HG03354 (cell line): ENCODE data around the gene CRBN.
A peak's percentile ranks its signal among the peaks of the same experiment; 100 is the strongest.

Source experiments
- ATAC-seq: cut with Tn5 transposase; IDR thresholded peaks from one replicate; pipeline ENCODE4 v1.9.1; 2021; ENCODE audit warnings: mild to moderate bottlenecking; ENCODE audit not compliant: unreplicated experiment, poor library complexity, severe bottlenecking

The CRBN gene

GRCh38 chr3:3177861-3178497 is 1.5 kb downstream of the CRBN start:
- ATAC-seq: no peak

GRCh38 chr3:3172627-3173026 is 6.9 kb downstream of the CRBN start:
- ATAC-seq: peak; percentile 42

GRCh38 chr3:3170998-3171397 is 8.5 kb downstream of the CRBN start:
- ATAC-seq: peak; percentile 67

GRCh38 chr3:3165650-3166049 is 13.8 kb downstream of the CRBN start:
- no peak for ATAC-seq

GRCh38 chr3:3165241-3165640 is 14.2 kb downstream of the CRBN start:
- no peak for ATAC-seq

GRCh38 chr3:3160826-3161225 is 18.7 kb downstream of the CRBN start:
- ATAC-seq: no peak

GRCh38 chr3:3157484-3157883 is 22.0 kb downstream of the CRBN start:
- no peak for ATAC-seq

- ATAC-seq: no peak
Observed at GRCh38 chr3:3154879-3155610, 24.4 kb downstream of the CRBN start.

GRCh38 chr3:3151513-3151912 is 28.0 kb downstream of the CRBN start:
- no peak for ATAC-seq

- ATAC-seq: no peak
Observed at GRCh38 chr3:3149560-3149959, 29.9 kb downstream of the CRBN start.

- no peak for ATAC-seq
Observed at GRCh38 chr3:3145831-3146230, 33.7 kb downstream of the CRBN start.

- ATAC-seq: no peak
Observed at GRCh38 chr3:3141939-3142338, 37.6 kb downstream of the CRBN start.

- ATAC-seq: no peak
Observed at GRCh38 chr3:3137526-3137925, 42.0 kb downstream of the CRBN start.

- no peak for ATAC-seq
Observed at GRCh38 chr3:3134750-3135448, 44.6 kb downstream of the CRBN start.

- ATAC-seq: no peak
Observed at GRCh38 chr3:3133500-3133899, 46.0 kb downstream of the CRBN start.

GRCh38 chr3:3129579-3129978 is 49.9 kb downstream of the CRBN start:
- no peak for ATAC-seq

- ATAC-seq: peak; percentile 20
Observed at GRCh38 chr3:3127432-3128010, 52.0 kb downstream of the CRBN start.

GRCh38 chr3:3126477-3127431 is 52.7 kb downstream of the CRBN start, which contains the start of gene TRNT1:
TSS of gene TRNT1 (plus strand) at chr3:3126940. CDS start at chr3:3129041, 2,101 bp downstream.
- peak; percentile 96 for ATAC-seq

GRCh38 chr3:3125977-3126376 is 53.5 kb downstream of the CRBN start:
- no peak for ATAC-seq
